ENCODE data around the gene ACP4. TPM values are rescaled to one million over a fixed set of nuclear protein-coding genes. Genes with fewer than 3 reads are reported as not detected.

ACP4 gene
- total RNA-seq, 2 donors from 2014 or later: not detected

GRCh38 chr19:50797781-50798658 is 7.8 kb downstream of the ACP4 start:
- no peak for ATAC-seq (ENCODE audit: insufficient number of reproducible peaks, low FRiP score, low read depth)
- Histone ChIP-seq H3K27ac (no peak overlapping the region), H3K36me3 (peaks cover 14% of the 10 kb centered on the region), H3K4me1 (ENCODE audit: control insufficient read depth in 1 of 2, low read depth in 2 of 2) (peaks cover 2 to 5% of the 10 kb centered on the region in 2 donors), H3K4me3 (no peak overlapping the region), H3K9me3 (no peaks in the 10 kb centered on the region), H3K27me3 (replicated peaks; ENCODE audit: insufficient read depth) (no peaks in the 10 kb centered on the region)
- TF ChIP-seq CTCF (IDR thresholded peaks at IDR 0.05): no peak
- no peak for DNase-seq (ENCODE audit: low spot score)

GRCh38 chr19:50798659-50799546 is 8.7 kb downstream of the ACP4 start:
- Histone ChIP-seq H3K36me3 (peaks cover 14% of the 10 kb centered on the region), H3K4me3 (no peak overlapping the region), H3K4me1 (ENCODE audit: control insufficient read depth in 1 of 2, low read depth in 2 of 2) (peaks cover 11 to 13% of the 10 kb centered on the region in 2 donors), H3K9me3 (no peaks in the 10 kb centered on the region), H3K27ac (no peak overlapping the region), H3K27me3 (replicated peaks; ENCODE audit: insufficient read depth) (no peaks in the 10 kb centered on the region)
- DNase-seq (ENCODE audit: low spot score): no peak
- no peak for TF ChIP-seq CTCF (IDR thresholded peaks at IDR 0.05)
- no peak for ATAC-seq (ENCODE audit: insufficient number of reproducible peaks, low FRiP score, low read depth)

GRCh38 chr19:50799547-50799851 is 9.3 kb downstream of the ACP4 start:
- H3K4me3 ChIP-seq: no peak overlapping the region
- no peaks in the 10 kb centered on the region for H3K27me3 ChIP-seq (replicated peaks; ENCODE audit: insufficient read depth)
- no peak overlapping the region for H3K27ac ChIP-seq
- peaks cover 14% of the 10 kb centered on the region for H3K36me3 ChIP-seq
- H3K9me3 ChIP-seq: no peaks in the 10 kb centered on the region
- H3K4me1 ChIP-seq (ENCODE audit: control insufficient read depth in 1 of 2, low read depth in 2 of 2): peaks cover 12 to 14% of the 10 kb centered on the region in 2 donors
- no peak for TF ChIP-seq CTCF (IDR thresholded peaks at IDR 0.05)
- ATAC-seq (ENCODE audit: insufficient number of reproducible peaks, low FRiP score, low read depth) (no peak), DNase-seq (ENCODE audit: low spot score) (no peak)

- Histone ChIP-seq H3K4me3 (no peak overlapping the region), H3K27ac (no peak overlapping the region), H3K4me1 (ENCODE audit: control insufficient read depth in 1 of 2, low read depth in 2 of 2) (peaks cover 15 to 20% of the 10 kb centered on the region in 2 donors), H3K9me3 (no peaks in the 10 kb centered on the region), H3K27me3 (replicated peaks; ENCODE audit: insufficient read depth) (no peaks in the 10 kb centered on the region), H3K36me3 (peaks cover 14% of the 10 kb centered on the region)
- DNase-seq (ENCODE audit: low spot score) (no peak), ATAC-seq (ENCODE audit: insufficient number of reproducible peaks, low FRiP score, low read depth) (no peak)
- no peak for TF ChIP-seq CTCF (IDR thresholded peaks at IDR 0.05)
Measured at GRCh38 chr19:50801107-50801506, 10.9 kb downstream of the ACP4 start.
